ENCODE data around the gene SLC28A2.
"Not testable (repeated sequence)": the region's sequence is repeated elsewhere in the genome, so short reads cannot be mapped to it uniquely, and the experiment has no call there.

Gene SLC28A2

DNA sequence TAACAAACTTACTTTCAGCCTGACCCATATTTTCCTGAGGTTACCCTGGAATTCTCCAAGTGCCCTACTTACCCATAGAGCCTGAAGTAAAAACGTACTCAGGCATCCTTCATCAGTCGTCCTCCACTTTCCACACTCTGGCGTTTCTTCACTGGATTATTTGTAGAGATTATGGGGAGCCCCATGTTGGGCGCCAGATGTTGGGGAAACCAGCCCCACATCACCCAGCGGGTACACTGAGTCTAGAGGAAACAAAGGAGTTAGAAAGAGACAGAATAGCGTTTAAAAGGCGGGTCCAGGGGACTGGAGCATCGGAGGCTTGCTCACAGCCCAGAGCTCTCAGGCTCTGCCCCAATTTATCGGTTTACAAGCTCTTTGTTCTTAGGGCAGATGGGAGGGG, 9.7 kb upstream of the SLC28A2 start:
- no peak for DNase-seq (ENCODE audit: low read depth)
- TF ChIP-seq, protein P1, sequence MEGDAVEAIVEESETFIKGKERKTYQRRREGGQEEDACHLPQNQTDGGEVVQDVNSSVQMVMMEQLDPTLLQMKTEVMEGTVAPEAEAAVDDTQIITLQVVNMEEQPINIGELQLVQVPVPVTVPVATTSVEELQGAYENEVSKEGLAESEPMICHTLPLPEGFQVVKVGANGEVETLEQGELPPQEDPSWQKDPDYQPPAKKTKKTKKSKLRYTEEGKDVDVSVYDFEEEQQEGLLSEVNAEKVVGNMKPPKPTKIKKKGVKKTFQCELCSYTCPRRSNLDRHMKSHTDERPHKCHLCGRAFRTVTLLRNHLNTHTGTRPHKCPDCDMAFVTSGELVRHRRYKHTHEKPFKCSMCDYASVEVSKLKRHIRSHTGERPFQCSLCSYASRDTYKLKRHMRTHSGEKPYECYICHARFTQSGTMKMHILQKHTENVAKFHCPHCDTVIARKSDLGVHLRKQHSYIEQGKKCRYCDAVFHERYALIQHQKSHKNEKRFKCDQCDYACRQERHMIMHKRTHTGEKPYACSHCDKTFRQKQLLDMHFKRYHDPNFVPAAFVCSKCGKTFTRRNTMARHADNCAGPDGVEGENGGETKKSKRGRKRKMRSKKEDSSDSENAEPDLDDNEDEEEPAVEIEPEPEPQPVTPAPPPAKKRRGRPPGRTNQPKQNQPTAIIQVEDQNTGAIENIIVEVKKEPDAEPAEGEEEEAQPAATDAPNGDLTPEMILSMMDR (IDR thresholded peaks at IDR 0.05; ENCODE audit: low read depth, low read length, missing control alignments) = no peak
- no peak overlapping the region for H3K4me3 ChIP-seq (ENCODE audit: low read depth, low read length)

DNA sequence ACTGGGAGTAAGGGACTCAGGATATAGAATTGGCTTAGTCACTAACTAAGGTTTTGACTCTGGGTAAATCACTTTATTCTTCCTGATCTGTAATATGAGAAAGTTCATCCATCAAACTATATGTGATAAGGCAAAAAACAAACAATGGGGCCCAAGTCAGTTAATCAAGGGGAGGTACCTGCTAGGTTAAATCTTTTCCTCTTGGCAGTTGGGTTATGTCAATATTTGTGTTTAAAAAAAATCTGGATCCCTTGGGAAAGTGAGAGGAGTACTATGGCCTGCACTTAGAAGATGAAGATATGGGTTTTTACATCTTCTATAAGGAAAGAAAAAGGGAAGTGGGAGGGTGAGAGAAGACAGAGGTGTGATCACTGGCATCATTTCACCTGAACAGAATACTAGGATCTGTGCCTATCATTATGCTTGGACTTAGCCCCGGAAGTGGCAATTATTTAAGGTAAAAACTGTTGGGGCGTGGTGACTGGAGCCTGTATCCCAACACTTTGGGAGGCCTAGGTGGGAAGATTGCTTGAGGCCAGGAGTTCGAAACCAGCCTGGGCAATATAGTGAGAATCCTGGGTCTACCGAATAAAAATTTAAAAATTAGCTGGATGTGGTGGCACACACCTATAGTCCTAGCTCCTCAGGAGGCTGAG, 2.8 kb upstream of the SLC28A2 start:
- TF ChIP-seq, protein P1 (IDR thresholded peaks at IDR 0.05; ENCODE audit: low read depth, low read length, missing control alignments) = no peak
- H3K4me3 ChIP-seq (ENCODE audit: low read depth, low read length) = no peak overlapping the region
- DNase-seq (ENCODE audit: low read depth) = no peak

DNA sequence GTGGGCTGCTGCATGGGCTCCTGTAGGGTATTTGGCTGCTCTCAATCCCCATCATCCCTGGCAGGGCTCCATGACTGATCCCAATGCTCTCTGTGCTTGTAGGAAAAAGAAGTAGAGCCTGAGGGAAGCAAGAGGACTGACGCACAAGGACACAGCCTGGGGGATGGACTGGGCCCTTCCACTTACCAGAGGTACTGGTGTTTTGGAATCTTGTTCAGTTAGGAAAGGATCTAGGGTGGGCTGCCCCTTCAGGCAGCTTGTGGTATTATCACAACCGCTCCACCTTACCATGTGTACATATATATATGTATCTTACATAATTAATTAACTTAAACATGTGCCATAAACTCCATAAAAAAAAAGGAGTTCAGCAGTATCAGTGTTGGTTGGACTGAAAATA, 1.3 kb downstream of the SLC28A2 start:
- H3K4me3 ChIP-seq (ENCODE audit: low read depth, low read length) = no peak overlapping the region
- TF ChIP-seq, protein P1 (IDR thresholded peaks at IDR 0.05; ENCODE audit: low read depth, low read length, missing control alignments) = peak; percentile 47
- DNase-seq (ENCODE audit: low read depth) = no peak

DNA sequence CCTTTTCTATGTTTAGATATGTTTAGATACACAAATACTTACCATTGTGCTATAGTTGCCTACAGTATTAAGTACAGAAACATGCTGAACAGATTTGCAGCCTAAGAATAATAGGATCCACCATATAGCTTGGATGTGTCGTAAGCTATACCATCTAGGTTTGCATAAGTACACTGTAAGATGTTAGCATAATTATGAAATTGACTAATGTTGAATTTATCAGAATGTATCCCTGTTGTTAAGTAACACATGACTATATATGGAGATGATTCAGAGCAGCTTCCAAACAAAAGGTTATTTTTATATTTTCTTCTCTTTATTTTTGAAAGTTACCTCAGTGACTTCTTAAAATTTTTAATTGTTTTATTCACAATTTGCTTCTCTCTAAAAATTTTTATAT, 2.4 kb downstream of the SLC28A2 start:
- TF ChIP-seq, protein P1 (IDR thresholded peaks at IDR 0.05; ENCODE audit: low read depth, low read length, missing control alignments) = no peak
- DNase-seq (ENCODE audit: low read depth) = no peak
- no peak overlapping the region for H3K4me3 ChIP-seq (ENCODE audit: low read depth, low read length)

DNA sequence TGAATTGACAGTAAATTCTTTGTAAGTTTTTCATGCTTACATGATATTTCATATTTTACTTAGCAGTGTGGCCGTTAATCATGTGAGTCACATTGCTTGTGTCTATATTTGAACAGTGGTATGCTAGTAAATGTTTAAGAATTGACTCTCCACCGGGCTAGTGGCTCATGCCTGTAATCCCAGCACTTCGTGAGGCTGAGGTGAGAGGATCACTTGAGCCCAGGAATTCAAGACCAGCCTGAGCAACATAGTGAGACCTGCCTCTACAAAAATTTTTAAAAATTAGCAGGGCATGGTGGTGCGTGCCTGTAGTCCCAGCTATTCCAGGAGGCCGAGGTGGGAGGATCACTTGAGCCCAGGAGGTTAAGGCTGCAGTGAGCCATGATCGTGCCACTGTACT, 2.8 kb downstream of the SLC28A2 start:
- DNase-seq (ENCODE audit: low read depth); H3K4me3 ChIP-seq (ENCODE audit: low read depth, low read length): not testable (repeated sequence)

DNA sequence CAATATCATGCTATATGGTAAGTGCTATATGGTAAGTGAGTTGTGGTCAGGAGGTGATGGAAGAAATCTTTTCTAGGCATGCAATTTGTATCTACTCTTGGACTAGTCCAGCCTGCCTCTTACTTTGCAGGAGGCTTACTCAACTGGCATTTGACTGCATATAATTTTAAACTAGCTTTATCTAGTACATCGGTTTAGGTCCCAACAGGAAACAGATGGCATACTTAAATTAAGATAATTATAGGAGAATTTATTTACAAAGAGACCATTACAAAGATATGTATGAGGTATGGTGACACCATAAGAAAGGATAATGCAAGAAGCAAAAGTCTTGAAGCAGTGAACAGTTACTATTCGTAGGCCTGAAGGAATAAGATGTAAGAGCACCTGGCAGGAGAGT, 7.8 kb downstream of the SLC28A2 start:
- no peak overlapping the region for H3K4me3 ChIP-seq (ENCODE audit: low read depth, low read length)
- TF ChIP-seq, protein P1 (IDR thresholded peaks at IDR 0.05; ENCODE audit: low read depth, low read length, missing control alignments) = no peak
- DNase-seq (ENCODE audit: low read depth) = no peak

DNA sequence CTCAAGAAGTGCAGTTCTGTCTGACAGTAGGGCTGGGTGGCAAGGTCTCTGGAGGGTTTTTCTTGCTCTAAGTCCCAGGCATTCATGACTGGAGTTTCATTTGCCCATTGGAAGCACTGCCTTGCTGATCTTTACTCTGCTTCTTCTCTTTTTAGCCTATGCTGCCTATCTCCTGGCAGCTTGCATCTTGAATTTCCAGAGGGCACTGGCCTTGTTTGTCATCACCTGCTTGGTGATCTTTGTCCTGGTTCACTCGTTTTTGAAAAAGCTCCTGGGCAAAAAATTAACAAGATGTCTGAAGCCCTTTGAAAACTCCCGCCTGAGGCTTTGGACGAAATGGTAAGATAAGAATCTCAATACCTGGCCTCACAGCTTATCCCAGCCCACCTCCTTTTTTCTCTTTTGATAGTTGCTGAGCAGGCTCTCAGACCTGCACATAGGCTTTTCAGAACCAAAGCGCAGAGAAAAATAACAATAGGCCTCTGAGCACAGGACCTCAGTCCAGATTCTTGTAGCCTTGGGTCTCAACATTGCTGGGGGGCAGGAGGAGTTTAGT, 10.9 kb downstream of the SLC28A2 start:
- no peak for DNase-seq (ENCODE audit: low read depth)
- H3K4me3 ChIP-seq (ENCODE audit: low read depth, low read length) = no peak overlapping the region
- TF ChIP-seq, protein P1 (IDR thresholded peaks at IDR 0.05; ENCODE audit: low read depth, low read length, missing control alignments) = no peak

Measured in GM12864 (cell line).